GM19463 (cell line): Measurements from ENCODE around the gene AFG1L.
A peak's percentile ranks its signal among the peaks of the same experiment; 100 is the strongest.
"Not testable (repeated sequence)": the region's sequence is repeated elsewhere in the genome, so short reads cannot be mapped to it uniquely, and the experiment has no call there.

Experiments used
- ATAC-seq: cut with Tn5 transposase; IDR thresholded peaks from one replicate; pipeline ENCODE4 v1.9.1; 2021; ENCODE audit warnings: mild to moderate bottlenecking, moderate library complexity; ENCODE audit not compliant: unreplicated experiment

AFG1L gene

DNA sequence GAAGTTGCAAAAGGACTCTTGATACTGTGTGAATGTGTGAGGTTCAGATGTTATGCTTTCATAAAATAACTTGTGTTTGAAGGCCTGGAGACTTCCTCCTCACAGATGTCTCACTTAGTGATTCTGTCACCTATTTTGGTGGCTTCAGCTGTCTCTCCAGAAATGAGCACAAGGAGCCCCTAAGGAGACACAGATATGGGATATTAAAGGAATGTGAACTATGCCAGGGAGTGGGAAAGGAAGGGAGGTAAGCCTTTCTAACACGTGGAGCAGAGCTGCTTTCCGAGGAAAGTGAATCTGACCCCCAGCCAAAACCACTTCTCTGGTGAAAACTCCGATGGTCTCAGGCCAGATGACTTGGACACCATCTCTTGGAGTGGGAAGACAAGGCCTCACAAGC lies 255.4 kb downstream of the AFG1L start:
- no peak for ATAC-seq

DNA sequence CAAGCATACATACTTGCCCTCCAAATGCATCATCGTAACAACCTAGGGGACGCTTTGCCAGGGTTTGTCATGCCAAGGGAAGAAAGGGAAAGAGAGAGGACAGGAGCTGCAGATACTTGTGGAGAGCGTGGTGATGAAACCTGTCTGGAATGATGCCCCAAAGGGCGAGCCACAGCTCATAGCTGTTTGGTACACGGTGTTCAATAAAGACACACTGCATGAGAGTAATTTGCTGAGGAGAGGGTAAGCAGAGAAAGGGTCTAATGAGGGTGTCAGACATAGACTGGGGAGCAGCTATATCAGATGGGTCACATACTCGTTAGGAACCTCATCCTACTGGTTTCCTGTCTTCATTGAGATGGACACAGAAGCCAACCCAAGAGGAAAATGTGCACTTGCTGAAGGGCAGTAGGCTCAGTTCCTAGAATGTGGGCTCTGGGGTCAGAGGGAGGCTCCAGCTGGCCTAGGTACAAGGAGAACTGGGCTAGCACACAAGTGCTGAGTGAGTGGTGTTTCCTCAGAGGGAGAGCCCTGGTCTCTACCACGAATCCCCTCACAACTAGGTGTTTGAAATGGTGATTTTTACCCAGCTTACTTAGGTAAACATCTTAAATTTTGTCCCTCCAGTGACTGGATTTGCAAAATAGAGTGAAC lies 260.7 kb downstream of the AFG1L start:
- no peak for ATAC-seq

DNA sequence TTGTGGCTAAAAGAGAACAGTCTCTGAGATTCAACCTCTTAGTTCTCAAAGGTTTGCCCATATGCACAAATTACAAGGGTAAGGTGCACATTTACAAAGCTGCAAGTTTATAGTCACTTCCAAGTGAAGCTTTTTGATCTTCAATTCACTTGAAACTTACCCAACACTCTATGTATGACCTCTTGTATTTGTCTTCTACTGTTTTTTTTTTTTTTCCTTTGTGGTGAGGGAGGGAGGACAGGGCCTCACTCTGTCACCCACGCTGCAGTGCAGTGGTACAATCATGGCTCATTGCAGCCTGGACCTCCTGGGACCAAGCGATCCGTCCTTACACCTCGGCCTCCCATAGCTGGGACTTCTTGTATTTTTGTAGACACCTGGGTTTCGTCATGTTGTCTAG lies 261.4 kb downstream of the AFG1L start:
- no peak for ATAC-seq

DNA sequence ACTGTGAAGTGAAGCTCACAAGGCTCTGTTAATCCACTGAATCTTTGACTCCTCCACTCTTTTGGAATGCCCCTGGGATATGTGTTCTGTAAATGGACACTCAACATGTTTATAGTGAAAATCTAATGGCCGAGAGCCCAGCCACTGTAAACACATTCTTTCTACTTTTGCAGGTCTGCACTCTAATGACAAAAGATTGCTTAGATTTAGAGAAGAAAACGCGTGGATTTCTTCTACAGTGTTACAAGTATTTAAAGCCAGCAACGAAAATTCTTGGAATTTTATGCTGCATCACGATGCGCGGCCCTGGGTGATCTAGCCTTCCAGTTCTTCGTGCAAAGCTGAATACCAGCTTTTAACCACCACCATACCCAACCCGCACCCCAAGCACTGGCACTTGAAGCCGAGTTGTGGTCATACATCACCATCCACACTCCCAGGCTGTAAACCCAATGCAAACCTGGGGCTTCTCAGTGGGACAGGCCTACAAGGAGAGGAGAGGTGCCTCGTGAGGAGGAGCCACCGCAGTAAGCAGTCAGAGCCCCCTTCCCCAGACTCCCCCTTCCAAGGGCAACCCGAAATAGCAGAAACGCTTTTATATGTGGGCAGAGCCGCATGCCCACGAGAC lies 262.1 kb downstream of the AFG1L start:
- no peak for ATAC-seq

DNA sequence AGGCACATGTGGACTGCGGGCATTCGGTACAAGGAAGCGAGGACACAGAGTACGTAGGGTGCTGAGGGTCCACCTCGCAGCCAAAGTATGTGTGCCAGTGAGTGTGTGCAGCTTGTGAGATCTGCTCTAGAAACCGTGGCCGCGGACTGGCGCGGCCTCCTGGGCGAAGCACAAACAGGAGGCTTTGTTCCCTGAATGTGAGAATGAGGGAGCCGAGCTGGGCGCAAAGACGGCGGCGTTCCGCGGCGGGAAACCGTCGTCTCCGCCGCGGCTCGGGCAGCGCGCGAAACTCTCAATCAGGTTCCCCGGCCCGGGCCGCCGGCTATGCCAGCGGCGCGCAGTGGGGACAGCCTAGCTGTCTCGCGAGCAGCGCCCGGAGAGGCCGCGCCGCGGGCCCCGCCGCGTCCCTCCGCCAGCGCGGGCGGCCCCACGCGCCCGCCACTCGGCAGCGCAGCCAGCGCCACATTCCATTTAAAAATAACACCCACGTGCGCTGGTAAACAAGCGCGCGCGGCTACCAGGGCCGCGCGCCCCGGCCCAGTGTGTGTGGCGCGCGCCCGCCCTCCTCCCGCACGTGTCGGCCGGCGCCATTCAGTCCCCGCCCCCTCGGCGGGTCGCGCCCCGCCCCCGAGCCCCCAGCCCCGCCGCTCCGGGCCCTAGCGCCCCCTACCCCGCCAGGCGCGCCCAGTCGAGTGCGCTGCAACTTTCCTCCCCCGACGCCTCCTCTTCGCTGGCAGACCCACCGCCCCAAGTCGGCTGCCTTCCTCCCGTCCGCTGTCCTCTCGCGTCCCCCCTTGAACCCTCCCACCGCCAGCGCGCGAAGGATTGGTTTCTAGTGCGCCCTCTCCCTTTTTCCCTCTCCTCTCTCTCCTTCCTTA lies 262.9 kb downstream of the AFG1L start:
- ATAC-seq, result peak; percentile 14

DNA sequence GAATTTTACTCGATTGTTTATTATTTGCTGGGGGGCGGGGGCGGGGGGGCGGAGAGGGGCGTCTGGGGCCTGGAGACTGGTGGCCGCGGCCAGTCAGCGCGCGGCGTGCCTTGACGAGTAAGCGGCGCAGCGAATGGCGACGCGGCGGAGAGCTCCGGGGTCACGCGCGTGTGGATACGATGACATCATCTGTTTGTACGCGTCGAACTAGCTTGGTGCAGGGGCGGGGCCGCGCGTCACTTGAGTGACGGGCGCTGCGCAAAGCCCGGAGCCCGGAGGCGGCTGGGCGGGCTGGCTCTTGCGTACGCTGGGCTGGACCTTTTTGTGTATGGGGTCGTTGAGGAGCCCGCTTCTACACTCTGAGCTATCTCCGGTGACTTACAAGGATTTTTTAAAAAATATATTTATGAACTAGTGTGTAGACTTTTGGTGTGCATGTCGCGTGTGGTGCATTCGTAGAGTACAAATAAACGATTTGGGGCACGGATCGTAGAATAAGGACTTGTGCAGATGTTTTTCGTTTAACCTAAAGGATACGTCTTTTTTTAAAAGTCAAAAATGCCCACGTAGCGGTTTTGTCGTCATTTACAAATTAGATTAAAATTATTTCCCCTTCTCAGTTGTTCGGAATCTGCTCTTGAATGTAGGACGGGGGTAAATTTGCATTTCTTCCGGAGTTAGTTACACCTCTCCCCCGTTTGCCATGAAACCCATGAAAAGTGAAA lies 263.7 kb downstream of the AFG1L start:
- ATAC-seq, result peak; percentile 50

DNA sequence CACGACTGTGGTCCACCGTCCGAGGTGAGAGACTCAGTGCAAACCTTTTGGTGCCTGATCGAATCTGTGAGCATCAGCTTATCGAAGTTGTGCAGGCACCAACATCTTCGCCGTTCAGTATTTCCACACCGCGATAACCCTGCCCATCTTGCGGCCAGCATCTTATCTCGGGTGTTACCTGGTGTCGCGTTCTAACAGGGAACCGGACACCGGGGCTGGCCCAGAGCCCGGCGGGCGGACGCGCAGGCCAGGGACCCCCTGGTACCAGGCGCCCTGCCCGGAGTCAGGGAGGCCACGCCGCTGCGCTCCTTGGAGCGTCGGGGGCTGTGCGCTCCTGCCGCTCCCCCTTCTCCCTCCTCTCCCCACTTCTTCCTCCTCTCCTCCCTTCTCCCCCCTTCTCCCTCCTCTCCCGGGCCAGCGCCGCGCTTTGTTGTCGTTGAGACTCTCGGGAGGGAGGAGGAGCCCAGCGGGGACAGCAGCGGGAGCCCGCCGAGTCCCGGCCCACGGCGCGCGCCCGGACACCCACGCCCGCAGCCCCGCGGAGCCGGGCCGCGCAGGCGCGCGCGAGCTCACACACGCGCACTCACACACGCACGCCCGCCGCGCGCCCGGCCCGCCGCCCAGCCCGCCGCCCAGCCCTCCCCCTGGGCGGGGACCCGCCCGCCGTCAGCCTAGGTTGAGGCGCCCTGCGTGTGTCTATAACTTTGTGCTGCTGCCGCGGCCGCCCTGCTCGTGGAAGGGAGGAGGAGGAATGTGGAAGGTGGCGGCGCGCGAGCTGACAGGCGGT lies 264.4 kb downstream of the AFG1L start:
- ATAC-seq, result peak; percentile 43

DNA sequence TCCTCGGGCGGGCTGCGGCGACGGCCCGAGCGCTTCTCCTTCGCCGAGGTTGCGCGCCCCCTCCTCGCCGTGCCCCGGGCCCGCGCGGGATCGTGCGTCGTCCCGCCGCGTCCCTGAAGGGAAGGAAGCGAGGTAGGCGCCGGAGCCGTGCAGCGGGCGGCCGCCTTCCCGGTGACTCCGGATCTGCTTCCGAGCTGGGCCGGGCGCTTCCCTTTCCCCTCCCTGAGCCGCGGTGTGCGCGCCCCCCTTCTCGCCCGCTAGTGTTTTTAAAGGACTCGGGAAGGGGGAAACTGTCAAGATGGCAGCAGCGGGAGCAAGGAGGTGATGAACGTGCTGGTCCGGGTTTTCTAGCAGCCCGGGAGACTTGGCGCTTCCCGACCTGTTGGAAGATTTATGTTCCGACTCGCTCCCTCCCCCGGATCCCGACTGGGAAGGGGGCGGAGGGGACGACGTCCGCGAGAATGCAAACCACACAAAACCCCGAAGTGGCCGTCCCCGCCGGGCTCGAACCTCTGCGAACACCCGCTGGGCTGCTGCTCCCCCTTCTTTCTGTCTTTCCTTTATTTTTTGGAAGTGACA lies 265.1 kb downstream of the AFG1L start:
- ATAC-seq, result no peak

DNA sequence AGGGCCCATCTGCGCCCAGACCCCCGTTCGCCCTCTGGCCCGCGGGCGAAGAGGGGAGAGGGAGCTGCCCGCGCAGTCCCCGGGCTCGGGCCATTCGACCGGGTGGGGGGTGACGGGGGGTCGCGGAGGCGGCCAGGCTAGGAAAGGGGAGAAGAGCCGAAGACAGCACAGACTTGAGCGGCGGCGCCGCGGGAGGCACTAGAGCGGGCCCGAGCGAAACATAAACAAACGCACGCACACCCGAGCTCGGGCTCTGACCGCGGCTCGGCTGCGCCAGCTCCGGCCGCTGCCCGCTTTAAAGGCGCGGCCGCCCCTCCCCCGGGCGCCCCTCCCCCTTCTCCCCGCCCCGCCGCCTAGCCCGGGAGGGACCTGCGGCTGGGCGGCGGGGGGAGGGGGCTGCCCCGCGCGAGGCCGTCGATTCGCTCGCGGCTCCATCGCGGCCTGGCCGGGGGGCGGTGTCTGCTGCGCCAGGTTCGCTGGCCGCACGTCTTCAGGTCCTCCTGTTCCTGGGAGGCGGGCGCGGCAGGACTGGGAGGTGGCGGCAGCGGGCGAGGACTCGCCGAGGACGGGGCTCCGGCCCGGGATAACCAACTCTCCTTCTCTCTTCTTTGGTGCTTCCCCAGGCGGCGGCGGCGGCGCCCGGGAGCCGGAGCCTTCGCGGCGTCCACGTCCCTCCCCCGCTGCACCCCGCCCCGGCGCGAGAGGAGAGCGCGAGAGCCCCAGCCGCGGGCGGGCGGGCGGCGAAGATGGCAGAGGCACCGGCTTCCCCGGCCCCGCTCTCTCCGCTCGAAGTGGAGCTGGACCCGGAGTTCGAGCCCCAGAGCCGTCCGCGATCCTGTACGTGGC lies 265.8 kb downstream of the AFG1L start, which contains the start of gene FOXO3:
TSS of gene FOXO3 (plus strand) at position 455 of the 846 bp plus-strand sequence. CDS start at position 747, 292 bp downstream.
- ATAC-seq, result peak; percentile 23

DNA sequence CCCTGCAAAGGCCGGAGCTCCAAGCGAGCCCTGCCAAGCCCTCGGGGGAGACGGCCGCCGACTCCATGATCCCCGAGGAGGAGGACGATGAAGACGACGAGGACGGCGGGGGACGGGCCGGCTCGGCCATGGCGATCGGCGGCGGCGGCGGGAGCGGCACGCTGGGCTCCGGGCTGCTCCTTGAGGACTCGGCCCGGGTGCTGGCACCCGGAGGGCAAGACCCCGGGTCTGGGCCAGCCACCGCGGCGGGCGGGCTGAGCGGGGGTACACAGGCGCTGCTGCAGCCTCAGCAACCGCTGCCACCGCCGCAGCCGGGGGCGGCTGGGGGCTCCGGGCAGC lies 266.4 kb downstream of the AFG1L start:
- not testable (repeated sequence) for ATAC-seq

DNA sequence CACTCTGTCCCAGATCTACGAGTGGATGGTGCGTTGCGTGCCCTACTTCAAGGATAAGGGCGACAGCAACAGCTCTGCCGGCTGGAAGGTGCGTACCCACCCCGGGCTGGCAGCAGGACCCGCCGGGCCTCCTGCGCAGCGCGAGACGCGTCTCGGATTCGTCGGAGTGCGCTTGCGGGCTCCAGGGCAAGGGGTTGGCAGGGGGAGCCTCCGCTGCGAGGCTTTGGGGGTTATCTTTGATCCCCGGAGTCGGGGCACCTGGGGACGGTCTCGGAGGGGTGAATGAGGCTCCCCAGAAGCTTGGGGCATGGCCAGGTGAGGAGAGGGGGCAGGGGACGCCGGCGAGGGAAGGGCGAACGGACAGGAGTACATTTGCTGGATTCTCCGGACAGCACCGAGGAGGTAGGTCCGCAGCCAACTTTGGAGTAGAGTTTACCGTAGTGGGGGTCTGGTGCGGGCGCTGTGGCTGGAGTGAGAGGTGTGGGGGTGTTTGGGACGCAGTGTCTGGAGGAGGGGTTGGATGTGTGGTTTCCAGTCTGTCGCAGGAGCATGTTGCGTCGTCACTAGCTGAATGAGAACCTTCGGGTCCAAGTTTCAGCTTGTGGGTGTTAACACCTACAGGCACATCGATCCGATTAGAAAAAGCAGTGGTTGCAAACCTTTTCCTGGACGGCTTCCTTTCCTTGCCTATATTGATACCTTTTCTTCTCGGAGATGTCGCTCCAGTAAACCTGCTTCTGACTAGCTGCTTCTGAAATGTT lies 267.1 kb downstream of the AFG1L start:
- ATAC-seq, result no peak

DNA sequence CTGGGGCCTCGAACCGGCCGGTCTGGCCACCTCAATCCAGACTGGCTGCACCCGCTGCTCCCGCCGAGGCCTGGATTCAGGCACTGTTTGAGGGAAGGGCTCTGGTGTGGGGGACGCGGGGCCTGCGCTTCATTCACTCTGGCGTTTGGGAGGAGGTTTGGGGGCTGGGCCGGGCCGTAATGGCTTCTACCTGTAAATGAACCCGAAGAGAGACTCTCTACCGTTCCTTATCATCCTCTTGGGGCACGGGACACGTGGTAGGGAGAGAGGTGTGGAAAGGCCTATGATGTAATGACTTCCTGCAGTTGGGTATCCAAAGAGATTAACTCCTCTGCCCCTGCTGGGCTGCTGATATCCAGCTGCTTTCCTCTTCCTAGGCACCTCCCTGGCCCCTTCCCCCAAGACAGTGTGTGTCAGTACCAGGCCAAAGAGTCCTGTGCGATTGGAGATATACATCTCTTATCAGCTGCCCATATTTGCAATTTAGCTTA lies 267.7 kb downstream of the AFG1L start:
- ATAC-seq, result no peak

DNA sequence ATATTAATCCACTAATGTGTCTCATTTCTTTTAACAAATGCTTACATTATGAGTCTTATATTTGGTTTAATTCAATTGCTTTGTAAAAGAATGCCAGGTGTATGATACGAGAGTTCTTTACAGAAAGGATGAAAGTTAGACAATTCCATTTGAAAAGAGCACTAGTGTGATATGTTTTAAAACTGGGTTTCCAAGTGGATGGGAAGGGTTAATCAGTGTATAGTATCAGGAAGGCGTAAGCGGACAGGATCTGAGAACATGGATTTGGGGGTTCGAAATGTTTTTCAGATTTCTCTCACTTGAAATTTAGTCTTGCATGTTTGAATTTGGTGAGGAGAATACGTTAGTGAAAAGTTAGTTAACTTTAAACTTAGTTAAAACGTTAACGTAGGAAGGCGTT lies 268.4 kb downstream of the AFG1L start:
- no peak for ATAC-seq

DNA sequence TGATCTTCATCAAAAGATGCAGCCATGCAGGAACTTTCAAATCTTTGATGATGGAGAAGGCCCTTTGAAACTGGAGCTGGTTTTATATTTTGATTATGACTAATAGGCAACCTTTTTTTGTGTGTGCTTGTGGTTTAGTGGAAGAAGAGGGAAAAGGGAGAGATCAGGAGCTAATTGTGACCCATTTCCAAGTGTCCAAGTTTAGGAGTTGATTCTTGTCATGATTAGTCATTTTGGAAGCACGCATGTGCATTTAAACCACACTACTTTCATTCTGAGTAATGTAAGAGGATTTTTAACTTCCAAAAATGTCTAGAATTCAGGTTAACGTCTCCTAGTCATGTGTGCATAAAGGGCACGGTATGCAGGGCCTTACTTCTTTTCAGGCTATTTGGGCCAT lies 269.3 kb downstream of the AFG1L start:
- no peak for ATAC-seq

DNA sequence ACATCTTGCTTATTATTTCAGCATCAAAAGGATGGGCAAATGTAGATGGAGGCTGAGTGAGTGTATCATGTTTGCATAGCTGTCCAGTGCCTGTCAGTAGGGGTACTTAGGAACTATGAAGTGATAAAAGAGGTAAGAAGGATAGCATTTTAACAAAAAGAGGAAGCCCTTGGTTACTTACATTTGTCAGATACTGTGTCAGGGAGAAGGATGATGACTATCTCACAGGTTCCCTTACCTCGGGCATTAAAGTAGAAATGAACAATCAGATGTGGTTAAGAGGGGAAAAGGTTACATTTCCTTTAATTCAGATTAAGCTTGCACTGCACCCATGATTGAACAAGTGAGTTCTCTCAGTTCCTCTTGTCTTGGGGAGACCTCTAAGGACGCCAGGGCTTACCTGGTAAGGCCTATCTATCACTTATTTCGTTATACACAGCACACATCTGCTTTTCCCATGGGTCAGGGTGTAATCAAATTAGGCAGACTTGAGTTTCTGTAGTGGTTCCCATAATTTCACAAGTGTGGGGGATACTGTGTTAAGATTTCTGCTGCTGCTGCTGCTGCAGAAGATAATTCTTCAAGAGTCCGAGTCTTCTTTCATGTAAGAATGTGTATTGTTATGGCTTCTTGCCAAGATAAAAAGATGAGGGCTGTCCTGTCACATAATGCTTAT lies 270.4 kb downstream of the AFG1L start:
- ATAC-seq, result peak; percentile 49

DNA sequence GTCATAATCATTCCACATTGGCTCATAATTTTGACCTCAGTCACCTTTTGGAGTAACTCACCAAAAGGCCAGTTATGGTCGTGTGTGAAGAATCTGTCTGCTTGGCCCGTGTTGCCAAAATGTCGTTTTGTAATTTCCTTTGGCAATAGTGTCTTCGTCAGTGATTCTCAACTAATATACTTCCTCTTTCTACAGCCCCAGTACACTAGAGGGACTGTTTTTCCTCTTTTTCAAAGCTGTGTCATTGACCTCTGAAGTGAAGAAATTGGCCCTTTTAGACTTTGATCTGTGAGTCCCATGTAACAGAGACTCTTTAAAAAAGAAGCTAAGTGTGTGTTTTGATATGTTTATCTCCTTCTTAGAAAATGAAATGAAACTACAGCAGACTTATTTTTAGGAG lies 271.0 kb downstream of the AFG1L start:
- ATAC-seq, result peak; percentile 32

DNA sequence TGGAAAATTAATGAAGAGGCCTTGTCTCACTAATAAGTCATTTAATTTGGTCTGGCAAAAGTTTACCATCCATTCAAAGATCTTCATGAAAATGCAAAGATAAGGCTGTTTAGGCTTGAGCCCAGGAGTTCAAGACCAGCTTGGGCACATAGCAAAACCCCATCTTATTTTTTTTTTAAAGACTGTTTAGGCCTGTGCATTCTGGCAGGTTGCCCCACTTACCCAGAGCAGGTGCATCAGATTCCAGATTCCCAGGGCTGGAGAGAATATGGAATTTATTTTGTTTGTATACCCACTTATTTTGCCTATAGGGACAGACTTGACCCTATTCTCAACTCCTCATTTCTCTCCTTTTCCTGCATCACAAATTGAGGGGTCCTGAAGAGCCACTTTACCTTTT lies 271.6 kb downstream of the AFG1L start:
- no peak for ATAC-seq

DNA sequence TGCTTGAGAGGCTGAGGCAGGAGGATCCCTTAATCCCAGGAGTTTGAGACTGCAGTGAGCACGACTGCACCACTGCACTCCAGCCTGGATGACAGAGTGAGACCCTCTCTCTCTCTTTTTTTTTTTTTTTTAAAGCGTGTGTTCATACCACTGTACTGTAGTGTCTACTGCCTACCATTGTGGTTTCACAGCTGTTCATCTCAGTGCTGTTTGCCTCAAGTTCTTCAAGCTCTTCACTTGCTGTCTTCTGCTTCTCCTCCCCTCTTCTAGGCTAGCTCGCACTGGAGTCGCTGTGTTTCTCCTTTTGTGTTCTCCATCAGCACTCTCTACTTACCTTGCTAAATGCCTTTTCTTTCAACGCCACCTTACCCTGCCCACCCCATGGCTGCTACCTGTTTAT lies 273.2 kb downstream of the AFG1L start:
- no peak for ATAC-seq
